K562 (cell line): ENCODE data around the gene ADAM10. TPM values are rescaled to one million over a fixed set of nuclear protein-coding genes. Genes with fewer than 3 reads are reported as not detected.

Experiments
- CHD7 ChIP-seq: fragments of 200-600 bp; sonication (generic); IDR thresholded peaks from one replicate; pipeline ENCODE4 v1.6.1; 2012; ENCODE audit warnings: mild to moderate bottlenecking, low read depth, low read length, inconsistent platforms
- ESRRA ChIP-seq: fragments of 450-650 bp; IDR thresholded peaks from 2 replicates; pipeline ENCODE4 v1.6.1; 2014; ENCODE audit warnings: low read depth, mild to moderate bottlenecking, moderate library complexity, borderline replicate concordance
- FOXJ2 ChIP-seq: fragments of 200-800 bp; sonication (Bioruptor generic); IDR thresholded peaks from 2 replicates; pipeline ENCODE4 v1.6.1; 2016; ENCODE audit warnings: missing genetic modification characterization, missing compliant biosample characterization
- PCBP1 ChIP-seq: fragments of 200-400 bp; formaldehyde crosslinking; IDR thresholded peaks from 2 replicates; pipeline ENCODE4 v1.6.1; 2018; ENCODE audit warnings: mild to moderate bottlenecking, low read depth, low read length; ENCODE audit not compliant: poor library complexity, severe bottlenecking
- REST ChIP-seq, 2 experiments: fragments of 450-650 bp; formaldehyde crosslinking in 1 of 2; IDR thresholded peaks; 2 replicates each; pipeline versions ENCODE4 v1.4.0 to v1.6.1; 2014 to 2020; ENCODE audit warnings: mild to moderate bottlenecking in 2 of 2, borderline replicate concordance in 1 of 2, low read depth in 1 of 2
- STAT5A ChIP-seq: IDR thresholded peaks from 2 replicates; pipeline ENCODE4 v1.6.1; 2012; ENCODE audit warnings: low read length, inconsistent platforms, borderline replicate concordance
- polyA plus RNA-seq, 8 experiments: library from polyadenylated mRNA; depleted of rRNA in 4 of 8; stranded (reverse) in 5 of 8; unstranded in 3 of 8; fragments of >200 nt; fragmentation: Nextera tagmentation in 2 of 8; fragmentation: Illumina TruSeq in 1 of 8; extraction: Ambion mirVana in 2 of 8; extraction: Trizol in 1 of 8; gene quantifications; 2 replicates each; pipeline versions ENCODE4 v1.2.1 to v1.2.3, GENCODE V29; 2011 to 2014; ENCODE audit warnings: inconsistent platforms in 1 of 8, missing spikeins in 1 of 8
- total RNA-seq, 7 experiments: library from RNA; depleted of rRNA in 6 of 7; stranded (reverse); fragments of >200 nt in 6 of 7; fragmentation: Illumina TruSeq in 2 of 7; extraction: Trizol in 2 of 7; gene quantifications; 2 replicates each; pipeline versions ENCODE4 v1.2.1 to v1.2.3, GENCODE V29; 2011 to 2021; ENCODE audit warnings: low replicate concordance in 1 of 7

ADAM10 gene
- total and polyA plus RNA-seq, 9 of the 15 experiments (the other 6 are each of a cell fraction or from before 2014, with no cell fraction given): 11.9 to 152 (median 57.3) TPM

- TF ChIP-seq REST (IDR thresholded peaks at IDR 0.05; ENCODE audit: borderline replicate concordance) (peak; percentile 29; the same call in 1 of the 2 replicates), REST (CRISPR knock-in tag; IDR thresholded peaks at IDR 0.05; ENCODE audit: low read depth) (no peak), PCBP1 (no peak), FOXJ2 (tag) (no peak), CHD7 (no peak), STAT5A (no peak), ESRRA (no peak)
Observed at GRCh38 chr15:58555162-58556027, 194.1 kb downstream of the ADAM10 start (continued).
